ENCODE data around the gene CDC42BPG. TPM values are rescaled to one million over a fixed set of nuclear protein-coding genes. Genes with fewer than 3 reads are reported as not detected.
"Not testable (repeated sequence)": the region's sequence is repeated elsewhere in the genome, so short reads cannot be mapped to it uniquely, and the experiment has no call there.

The CDC42BPG gene
- total RNA-seq, 1 donor from 2014 or later: not detected

DNA sequence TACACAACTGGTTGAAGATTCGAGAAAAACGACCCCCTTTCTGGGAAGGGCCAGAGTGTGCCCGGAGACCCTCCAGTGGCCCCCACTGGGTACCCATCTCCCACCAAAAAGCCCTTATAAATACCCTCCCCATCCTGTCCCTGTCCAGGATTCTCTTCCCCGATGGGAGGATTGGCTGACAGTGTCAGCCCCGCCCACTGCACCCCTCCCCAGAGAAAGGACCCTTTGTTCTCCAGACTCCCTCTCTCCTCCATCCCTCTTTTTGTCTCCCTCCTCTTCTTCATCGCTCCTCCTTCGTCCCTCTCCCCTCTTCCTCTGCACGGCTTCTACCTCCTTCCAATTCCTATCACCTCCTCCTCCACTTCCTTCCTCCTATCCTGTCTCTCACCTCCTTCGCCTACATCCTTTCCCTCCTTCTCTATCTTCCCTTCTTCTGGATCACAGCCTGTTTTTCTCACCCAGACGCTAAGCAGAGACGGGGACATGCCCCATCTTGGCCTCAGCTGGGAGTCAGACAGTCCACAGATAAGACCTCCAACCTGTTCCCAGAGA lies 20.8 kb downstream of the CDC42BPG start:
- DNase-seq (ENCODE audit: low spot score in 2 of 2): no peak
- Histone ChIP-seq H3K4me1 (no peaks in the 10 kb centered on the region), H3K27ac (no peak overlapping the region), H3K9me3 (no peaks in the 10 kb centered on the region), H3K36me3 (no peaks in the 10 kb centered on the region), H3K27me3 (no peaks in the 10 kb centered on the region), H3K4me3 (no peak overlapping the region)
- TF ChIP-seq, protein P1, sequence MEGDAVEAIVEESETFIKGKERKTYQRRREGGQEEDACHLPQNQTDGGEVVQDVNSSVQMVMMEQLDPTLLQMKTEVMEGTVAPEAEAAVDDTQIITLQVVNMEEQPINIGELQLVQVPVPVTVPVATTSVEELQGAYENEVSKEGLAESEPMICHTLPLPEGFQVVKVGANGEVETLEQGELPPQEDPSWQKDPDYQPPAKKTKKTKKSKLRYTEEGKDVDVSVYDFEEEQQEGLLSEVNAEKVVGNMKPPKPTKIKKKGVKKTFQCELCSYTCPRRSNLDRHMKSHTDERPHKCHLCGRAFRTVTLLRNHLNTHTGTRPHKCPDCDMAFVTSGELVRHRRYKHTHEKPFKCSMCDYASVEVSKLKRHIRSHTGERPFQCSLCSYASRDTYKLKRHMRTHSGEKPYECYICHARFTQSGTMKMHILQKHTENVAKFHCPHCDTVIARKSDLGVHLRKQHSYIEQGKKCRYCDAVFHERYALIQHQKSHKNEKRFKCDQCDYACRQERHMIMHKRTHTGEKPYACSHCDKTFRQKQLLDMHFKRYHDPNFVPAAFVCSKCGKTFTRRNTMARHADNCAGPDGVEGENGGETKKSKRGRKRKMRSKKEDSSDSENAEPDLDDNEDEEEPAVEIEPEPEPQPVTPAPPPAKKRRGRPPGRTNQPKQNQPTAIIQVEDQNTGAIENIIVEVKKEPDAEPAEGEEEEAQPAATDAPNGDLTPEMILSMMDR (IDR thresholded peaks at IDR 0.05): no peak
- intact Hi-C loops (cut with DNase I): no loop called here

DNA sequence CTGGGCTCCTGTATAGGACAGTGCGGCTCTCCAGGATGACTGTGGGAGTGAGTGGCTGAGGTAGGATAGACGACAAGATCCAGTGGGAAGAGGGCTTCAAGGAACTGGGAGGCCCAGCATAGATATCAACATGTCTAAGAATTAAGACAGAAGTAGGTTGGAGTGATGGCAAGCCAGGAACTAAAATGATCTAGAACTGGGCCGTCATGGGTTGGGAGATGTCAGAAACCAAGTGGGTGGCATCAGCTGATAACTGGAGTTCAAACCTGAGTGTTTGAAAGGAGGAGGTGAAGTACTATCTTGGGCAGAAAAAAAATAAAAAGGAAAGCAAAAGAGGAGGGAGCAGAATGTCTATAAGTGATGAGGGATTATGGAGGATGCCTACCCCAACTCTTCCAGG lies 27.0 kb downstream of the CDC42BPG start:
- intact Hi-C loops (cut with DNase I): no loop called here
- Histone ChIP-seq H3K27me3 (no peaks in the 10 kb centered on the region), H3K36me3 (no peaks in the 10 kb centered on the region), H3K9me3 (no peaks in the 10 kb centered on the region), H3K27ac (no peak overlapping the region), H3K4me3 (no peak overlapping the region), H3K4me1 (no peaks in the 10 kb centered on the region)
- TF ChIP-seq, protein P1 (IDR thresholded peaks at IDR 0.05): no peak
- no peak for DNase-seq (ENCODE audit: low spot score in 2 of 2)

- DNase-seq (ENCODE audit: low spot score in 2 of 2); H3K4me1 ChIP-seq; H3K9me3 ChIP-seq; H3K4me3 ChIP-seq; H3K27me3 ChIP-seq; H3K27ac ChIP-seq; intact Hi-C loops (cut with DNase I); H3K36me3 ChIP-seq: not testable (repeated sequence)
Observed at GRCh38 chr11:64815433-64815832, 29.0 kb downstream of the CDC42BPG start.

GRCh38 chr11:64814712-64815187 lies 29.7 kb downstream of the CDC42BPG start:
- Histone ChIP-seq H3K9me3 (no peaks in the 10 kb centered on the region), H3K27ac (no peak overlapping the region), H3K36me3 (no peaks in the 10 kb centered on the region), H3K27me3 (no peaks in the 10 kb centered on the region), H3K4me3 (no peak overlapping the region), H3K4me1 (peaks cover 0 to under 1% of the 10 kb centered on the region in 2 donors)
- no peak for DNase-seq (ENCODE audit: low spot score in 2 of 2)
- intact Hi-C loops (cut with DNase I): no loop called here
- TF ChIP-seq, protein P1 (IDR thresholded peaks at IDR 0.05): no peak

DNA sequence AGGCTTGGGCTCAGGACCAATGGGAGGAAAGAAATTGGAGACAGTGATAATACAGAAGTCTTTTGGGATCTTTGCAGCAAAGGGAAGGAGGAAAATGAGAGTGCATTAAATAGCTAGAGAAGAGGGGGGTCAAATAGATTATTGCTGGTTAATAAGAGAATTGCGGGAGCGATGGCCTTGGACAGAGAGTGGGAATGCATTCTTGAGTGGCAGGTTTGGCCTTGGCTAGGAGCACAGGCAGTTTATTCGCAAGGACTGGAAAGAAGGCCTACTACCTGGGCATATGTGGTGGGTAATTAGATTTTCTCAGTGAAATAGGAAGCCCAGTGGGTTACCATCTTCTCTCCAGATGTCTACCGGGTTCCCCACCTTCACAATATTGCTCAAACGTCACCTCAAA lies 30.6 kb downstream of the CDC42BPG start:
- H3K27me3 ChIP-seq: no peaks in the 10 kb centered on the region
- H3K4me3 ChIP-seq: no peak overlapping the region
- intact Hi-C loops (cut with DNase I): no loop called here
- H3K27ac ChIP-seq: no peak overlapping the region
- no peaks in the 10 kb centered on the region for H3K36me3 ChIP-seq
- no peaks in the 10 kb centered on the region for H3K9me3 ChIP-seq
- peaks cover 0 to 9% of the 10 kb centered on the region in 2 donors for H3K4me1 ChIP-seq
- TF ChIP-seq, protein P1 (IDR thresholded peaks at IDR 0.05): no peak
- DNase-seq (ENCODE audit: low spot score in 2 of 2): no peak

GRCh38 chr11:64810891-64811272 lies 33.6 kb downstream of the CDC42BPG start:
- Histone ChIP-seq H3K27me3 (no peaks in the 10 kb centered on the region), H3K4me1 (peaks cover 0 to 9% of the 10 kb centered on the region in 2 donors), H3K4me3 (peak overlapping the region; percentile 87 to 91), H3K27ac (peak overlapping the region in 1 of 2 donors; percentile 33), H3K9me3 (no peaks in the 10 kb centered on the region), H3K36me3 (peaks cover 8 to 15% of the 10 kb centered on the region in 2 donors)
- intact Hi-C loops (cut with DNase I): loop anchor here (2.0 kb wide), 1 partner anchor 32 kb away; the partner anchor contains the start of gene SF1
- TF ChIP-seq, protein P1 (IDR thresholded peaks at IDR 0.05): no peak
- DNase-seq (ENCODE audit: low spot score in 2 of 2): no peak
